Measurements from ENCODE around the gene OVOL2. TPM values are rescaled to one million over a fixed set of nuclear protein-coding genes. Genes with fewer than 3 reads are reported as not detected.
"Not testable (repeated sequence)": the region's sequence is repeated elsewhere in the genome, so short reads cannot be mapped to it uniquely, and the experiment has no call there.

The OVOL2 gene
- total and polyA plus RNA-seq, 4 donors: 0.13 to 0.17 TPM; not detected in 2

- Histone ChIP-seq H3K9ac (ENCODE audit: low read depth in 1 of 2, low read length in 2 of 2) (no peak overlapping the region), H3K27me3 (ENCODE audit: control insufficient read depth in 4 of 4, insufficient read depth in 4 of 4, low read length in 3 of 4) (peaks cover 0 to 3% (median 0%) of the 10 kb centered on the region in 4 donors), H3K4me1 (ENCODE audit: control insufficient read depth in 4 of 4, insufficient read depth in 4 of 4, low read length in 3 of 4) (no peaks in the 10 kb centered on the region), H3K4me3 (ENCODE audit: low read depth in 1 of 3, low read length in 3 of 3) (no peak overlapping the region), H3K9me3 (ENCODE audit: control insufficient read depth in 4 of 4, low read length in 3 of 4) (no peaks in the 10 kb centered on the region), H3K27ac (ENCODE audit: low read depth in 1 of 2, low read length in 2 of 2) (no peak overlapping the region), H3K36me3 (ENCODE audit: control insufficient read depth in 4 of 4, insufficient read depth in 3 of 4, low read depth in 1 of 4, low read length in 3 of 4) (no peaks in the 10 kb centered on the region)
- TF ChIP-seq, protein P1, sequence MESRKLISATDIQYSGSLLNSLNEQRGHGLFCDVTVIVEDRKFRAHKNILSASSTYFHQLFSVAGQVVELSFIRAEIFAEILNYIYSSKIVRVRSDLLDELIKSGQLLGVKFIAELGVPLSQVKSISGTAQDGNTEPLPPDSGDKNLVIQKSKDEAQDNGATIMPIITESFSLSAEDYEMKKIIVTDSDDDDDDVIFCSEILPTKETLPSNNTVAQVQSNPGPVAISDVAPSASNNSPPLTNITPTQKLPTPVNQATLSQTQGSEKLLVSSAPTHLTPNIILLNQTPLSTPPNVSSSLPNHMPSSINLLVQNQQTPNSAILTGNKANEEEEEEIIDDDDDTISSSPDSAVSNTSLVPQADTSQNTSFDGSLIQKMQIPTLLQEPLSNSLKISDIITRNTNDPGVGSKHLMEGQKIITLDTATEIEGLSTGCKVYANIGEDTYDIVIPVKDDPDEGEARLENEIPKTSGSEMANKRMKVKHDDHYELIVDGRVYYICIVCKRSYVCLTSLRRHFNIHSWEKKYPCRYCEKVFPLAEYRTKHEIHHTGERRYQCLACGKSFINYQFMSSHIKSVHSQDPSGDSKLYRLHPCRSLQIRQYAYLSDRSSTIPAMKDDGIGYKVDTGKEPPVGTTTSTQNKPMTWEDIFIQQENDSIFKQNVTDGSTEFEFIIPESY (IDR thresholded peaks at IDR 0.05): no peak
- TF ChIP-seq CTCF (IDR thresholded peaks at IDR 0.05; ENCODE audit: low read depth, low read length, missing input control): no peak
- no peak for TF ChIP-seq FOXA1 (IDR thresholded peaks at IDR 0.05)
- TF ChIP-seq HNF4A (conservative IDR thresholded peaks at IDR 0.05): no peak
- TF ChIP-seq SP1 (IDR thresholded peaks at IDR 0.05): no peak
- TF ChIP-seq NR2F2 (IDR thresholded peaks at IDR 0.05): no peak
- TF ChIP-seq, protein P2, sequence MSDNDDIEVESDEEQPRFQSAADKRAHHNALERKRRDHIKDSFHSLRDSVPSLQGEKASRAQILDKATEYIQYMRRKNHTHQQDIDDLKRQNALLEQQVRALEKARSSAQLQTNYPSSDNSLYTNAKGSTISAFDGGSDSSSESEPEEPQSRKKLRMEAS (IDR thresholded peaks at IDR 0.05): no peak
- TF ChIP-seq FOXA2 (IDR thresholded peaks at IDR 0.05): no peak
- no peak for TF ChIP-seq HNF4G (IDR thresholded peaks at IDR 0.05)
- no peak for TF ChIP-seq GABPA (IDR thresholded peaks at IDR 0.05 in 1 of 2, conservative IDR thresholded peaks at IDR 0.05 in 1 of 2)
- TF ChIP-seq JUND (IDR thresholded peaks at IDR 0.05): no peak
- TF ChIP-seq RXRA (IDR thresholded peaks at IDR 0.05): no peak
- TF ChIP-seq EGR1 (IDR thresholded peaks at IDR 0.05; ENCODE audit: low read depth in 2 of 2): no peak
- 92% methylated on average over 10 of the region's 10 CpGs for WGBS
- no peak for DNase-seq (ENCODE audit: low spot score)
These were observed 32.8 kb upstream of the OVOL2 start for GRCh38 chr20:18090477-18090876.

GRCh38 chr20:18090044-18090443 is 32.3 kb upstream of the OVOL2 start:
- H3K36me3 ChIP-seq (ENCODE audit: control insufficient read depth in 4 of 4, insufficient read depth in 3 of 4, low read depth in 1 of 4, low read length in 3 of 4): no peaks in the 10 kb centered on the region
- peaks cover 0 to 3% (median 0%) of the 10 kb centered on the region in 4 donors for H3K27me3 ChIP-seq (ENCODE audit: control insufficient read depth in 4 of 4, insufficient read depth in 4 of 4, low read length in 3 of 4)
- H3K4me1 ChIP-seq (ENCODE audit: control insufficient read depth in 4 of 4, insufficient read depth in 4 of 4, low read length in 3 of 4): no peaks in the 10 kb centered on the region
- no peak for TF ChIP-seq HNF4A (conservative IDR thresholded peaks at IDR 0.05)
- TF ChIP-seq, protein P2 (IDR thresholded peaks at IDR 0.05): no peak
- TF ChIP-seq CTCF (IDR thresholded peaks at IDR 0.05; ENCODE audit: low read depth, low read length, missing input control): no peak
- no peak for TF ChIP-seq TAF1 (conservative IDR thresholded peaks at IDR 0.05)
- TF ChIP-seq, protein P1 (IDR thresholded peaks at IDR 0.05): no peak
- no peak for TF ChIP-seq JUND (IDR thresholded peaks at IDR 0.05)
- no peak for TF ChIP-seq RXRA (IDR thresholded peaks at IDR 0.05)
- no peak for TF ChIP-seq HNF4G (IDR thresholded peaks at IDR 0.05)
- no peak for TF ChIP-seq RAD21 (IDR thresholded peaks at IDR 0.05)
- no peak for TF ChIP-seq EGR1 (IDR thresholded peaks at IDR 0.05; ENCODE audit: low read depth in 2 of 2)
- TF ChIP-seq ATF3 (IDR thresholded peaks at IDR 0.05): no peak
- no peak for TF ChIP-seq FOXA1 (IDR thresholded peaks at IDR 0.05)
- TF ChIP-seq SP1 (IDR thresholded peaks at IDR 0.05): no peak
- TF ChIP-seq NR2F2 (IDR thresholded peaks at IDR 0.05): no peak
- no peak for TF ChIP-seq YY1 (IDR thresholded peaks at IDR 0.05)
- TF ChIP-seq FOXA2 (IDR thresholded peaks at IDR 0.05): no peak
- no peak for TF ChIP-seq GABPA (IDR thresholded peaks at IDR 0.05 in 1 of 2, conservative IDR thresholded peaks at IDR 0.05 in 1 of 2)
- no peak overlapping the region for H3K4me3 ChIP-seq (ENCODE audit: low read depth in 1 of 3, low read length in 3 of 3)
- no peak for DNase-seq (ENCODE audit: low spot score)
- WGBS: 49% methylated on average over 3 of the region's 3 CpGs
- H3K27ac ChIP-seq (ENCODE audit: low read depth in 1 of 2, low read length in 2 of 2): no peak overlapping the region
- no peak overlapping the region for H3K9ac ChIP-seq (ENCODE audit: low read depth in 1 of 2, low read length in 2 of 2)
- no peaks in the 10 kb centered on the region for H3K9me3 ChIP-seq (ENCODE audit: control insufficient read depth in 4 of 4, low read length in 3 of 4)

GRCh38 chr20:18088841-18089240 is 31.1 kb upstream of the OVOL2 start:
- H3K4me3 ChIP-seq (ENCODE audit: low read depth in 1 of 3, low read length in 3 of 3); H3K27me3 ChIP-seq (ENCODE audit: control insufficient read depth in 4 of 4, insufficient read depth in 4 of 4, low read length in 3 of 4): not testable (repeated sequence)

More at GRCh38 chr20:18088841-18089240, 31.1 kb upstream of the OVOL2 start:
- DNase-seq (ENCODE audit: low spot score); H3K36me3 ChIP-seq (ENCODE audit: control insufficient read depth in 4 of 4, insufficient read depth in 3 of 4, low read depth in 1 of 4, low read length in 3 of 4); H3K4me1 ChIP-seq (ENCODE audit: control insufficient read depth in 4 of 4, insufficient read depth in 4 of 4, low read length in 3 of 4); H3K9me3 ChIP-seq (ENCODE audit: control insufficient read depth in 4 of 4, low read length in 3 of 4); H3K9ac ChIP-seq (ENCODE audit: low read depth in 1 of 2, low read length in 2 of 2); H3K27ac ChIP-seq (ENCODE audit: low read depth in 1 of 2, low read length in 2 of 2): not testable (repeated sequence)
- WGBS: 92% methylated on average over 11 of the region's 11 CpGs
